Activated CD4-positive, alpha-beta T cell treated with anti-CD3 and anti-CD28 coated beads, Interleukin-10, Interleukin-2, amounts not matched to agents 100 ng/mL and 50 ng/mL, durations not matched to agents 16 hours and 8 hours (primary cell): ENCODE data around the gene FCHSD2.
A peak's percentile ranks its signal among the peaks of the same experiment; 100 is the strongest.
"Not testable (repeated sequence)": the region's sequence is repeated elsewhere in the genome, so short reads cannot be mapped to it uniquely, and the experiment has no call there.

Experiments
- DNase-seq: peaks from one replicate; pipeline ENCODE4 v3.0.0-alpha.2; 2020

Gene FCHSD2

GRCh38 chr11:72860010-72860409, 282.1 kb downstream of the FCHSD2 start:
- no peak for DNase-seq

GRCh38 chr11:72859126-72859525, 283.0 kb downstream of the FCHSD2 start:
- no peak for DNase-seq

GRCh38 chr11:72858267-72858666, 283.9 kb downstream of the FCHSD2 start:
- not testable (repeated sequence) for DNase-seq

- DNase-seq, result no peak
These were observed 285.4 kb downstream of the FCHSD2 start for GRCh38 chr11:72856551-72857345.

- DNase-seq, result no peak
These were observed 286.1 kb downstream of the FCHSD2 start for GRCh38 chr11:72856065-72856464.

- no peak for DNase-seq
These were observed 290.4 kb downstream of the FCHSD2 start for GRCh38 chr11:72851726-72852125.

- DNase-seq, result no peak
These were observed 291.3 kb downstream of the FCHSD2 start for GRCh38 chr11:72850832-72851231.

GRCh38 chr11:72848846-72849466, 293.2 kb downstream of the FCHSD2 start:
- DNase-seq, result peak; percentile 49

- no peak for DNase-seq
These were observed 297.8 kb downstream of the FCHSD2 start for GRCh38 chr11:72844356-72844755.

GRCh38 chr11:72842653-72843330, 299.3 kb downstream of the FCHSD2 start:
- DNase-seq, result no peak

GRCh38 chr11:72842126-72842525, 300.0 kb downstream of the FCHSD2 start:
- no peak for DNase-seq

- no peak for DNase-seq
These were observed 300.7 kb downstream of the FCHSD2 start for GRCh38 chr11:72841397-72841796.

GRCh38 chr11:72840780-72841179, 301.3 kb downstream of the FCHSD2 start:
- DNase-seq, result no peak

GRCh38 chr11:72838691-72839305, 303.3 kb downstream of the FCHSD2 start:
- no peak for DNase-seq

- no peak for DNase-seq
These were observed 306.0 kb downstream of the FCHSD2 start for GRCh38 chr11:72836111-72836510.

- no peak for DNase-seq
These were observed 307.2 kb downstream of the FCHSD2 start for GRCh38 chr11:72834905-72835304.

GRCh38 chr11:72833811-72834493, 308.2 kb downstream of the FCHSD2 start:
- DNase-seq, result no peak

- no peak for DNase-seq
These were observed 308.9 kb downstream of the FCHSD2 start for GRCh38 chr11:72833083-72833733.

GRCh38 chr11:72832301-72833082, 309.6 kb downstream of the FCHSD2 start:
- no peak for DNase-seq

- DNase-seq, result peak; percentile 49
These were observed 310.4 kb downstream of the FCHSD2 start for GRCh38 chr11:72831521-72832300.
